Measurements from ENCODE around the gene INCA1. TPM values are rescaled to one million over a fixed set of nuclear protein-coding genes. Genes with fewer than 3 reads are reported as not detected.

INCA1 gene
- total RNA-seq, 2 donors from 2014 or later, result 1.2 TPM; not detected in 1

DNA sequence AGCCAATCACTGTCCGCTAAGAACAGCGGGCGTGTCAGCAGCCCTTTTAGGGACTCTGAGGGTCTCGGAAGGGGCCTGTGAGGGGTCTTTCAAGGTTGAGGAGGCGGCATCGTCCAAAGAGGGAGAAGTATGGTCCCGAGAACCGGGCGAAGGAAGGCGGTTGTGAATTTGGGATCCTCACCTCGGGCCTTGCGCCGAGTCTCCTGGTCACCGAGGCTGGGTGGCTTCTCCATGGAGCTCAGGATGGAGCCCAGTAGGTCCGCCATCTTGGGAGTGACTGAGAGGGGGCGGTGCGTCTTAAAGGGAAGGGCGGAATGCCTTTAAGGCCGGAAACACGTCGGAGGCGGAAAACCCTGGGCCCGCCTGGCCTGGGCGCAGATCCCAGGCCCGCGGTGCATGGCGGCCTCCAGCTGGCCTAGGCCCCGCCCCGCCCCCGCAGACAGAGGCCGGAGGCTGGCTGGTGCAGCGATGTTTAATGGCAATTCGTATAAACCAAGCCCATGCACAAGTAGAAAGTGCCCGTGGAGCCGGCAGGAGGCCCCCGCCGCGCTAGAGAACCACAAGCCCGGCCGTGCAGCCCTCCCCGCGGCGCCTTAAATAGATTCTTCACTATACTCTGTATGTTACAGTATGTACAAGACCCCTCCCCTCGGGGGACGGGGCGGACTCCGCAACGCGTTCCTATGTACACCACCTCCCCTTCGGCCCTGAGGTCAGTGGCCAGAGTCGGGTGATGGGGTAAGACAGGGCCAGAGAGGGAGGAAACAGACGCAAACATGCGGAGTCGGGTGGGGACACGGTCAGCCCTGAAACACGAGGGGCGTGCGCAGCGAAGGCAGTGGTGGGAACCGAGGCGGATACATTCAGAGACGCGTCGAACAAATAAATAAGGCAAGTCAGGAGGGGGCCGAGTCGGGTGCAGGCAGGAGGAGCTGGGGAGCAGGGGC lies 29.5 kb downstream of the INCA1 start, which contains the start of gene SPAG7:
Gene SPAG7 (minus strand): TSS at position 279 of the 947 bp plus-strand sequence. CDS start 13 bp downstream, at position 266.
- peak; percentile 85 for ATAC-seq (ENCODE audit: insufficient number of reproducible peaks, low FRiP score, low read depth)
- TF ChIP-seq, protein P1, sequence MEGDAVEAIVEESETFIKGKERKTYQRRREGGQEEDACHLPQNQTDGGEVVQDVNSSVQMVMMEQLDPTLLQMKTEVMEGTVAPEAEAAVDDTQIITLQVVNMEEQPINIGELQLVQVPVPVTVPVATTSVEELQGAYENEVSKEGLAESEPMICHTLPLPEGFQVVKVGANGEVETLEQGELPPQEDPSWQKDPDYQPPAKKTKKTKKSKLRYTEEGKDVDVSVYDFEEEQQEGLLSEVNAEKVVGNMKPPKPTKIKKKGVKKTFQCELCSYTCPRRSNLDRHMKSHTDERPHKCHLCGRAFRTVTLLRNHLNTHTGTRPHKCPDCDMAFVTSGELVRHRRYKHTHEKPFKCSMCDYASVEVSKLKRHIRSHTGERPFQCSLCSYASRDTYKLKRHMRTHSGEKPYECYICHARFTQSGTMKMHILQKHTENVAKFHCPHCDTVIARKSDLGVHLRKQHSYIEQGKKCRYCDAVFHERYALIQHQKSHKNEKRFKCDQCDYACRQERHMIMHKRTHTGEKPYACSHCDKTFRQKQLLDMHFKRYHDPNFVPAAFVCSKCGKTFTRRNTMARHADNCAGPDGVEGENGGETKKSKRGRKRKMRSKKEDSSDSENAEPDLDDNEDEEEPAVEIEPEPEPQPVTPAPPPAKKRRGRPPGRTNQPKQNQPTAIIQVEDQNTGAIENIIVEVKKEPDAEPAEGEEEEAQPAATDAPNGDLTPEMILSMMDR (IDR thresholded peaks at IDR 0.05), result no peak

DNA sequence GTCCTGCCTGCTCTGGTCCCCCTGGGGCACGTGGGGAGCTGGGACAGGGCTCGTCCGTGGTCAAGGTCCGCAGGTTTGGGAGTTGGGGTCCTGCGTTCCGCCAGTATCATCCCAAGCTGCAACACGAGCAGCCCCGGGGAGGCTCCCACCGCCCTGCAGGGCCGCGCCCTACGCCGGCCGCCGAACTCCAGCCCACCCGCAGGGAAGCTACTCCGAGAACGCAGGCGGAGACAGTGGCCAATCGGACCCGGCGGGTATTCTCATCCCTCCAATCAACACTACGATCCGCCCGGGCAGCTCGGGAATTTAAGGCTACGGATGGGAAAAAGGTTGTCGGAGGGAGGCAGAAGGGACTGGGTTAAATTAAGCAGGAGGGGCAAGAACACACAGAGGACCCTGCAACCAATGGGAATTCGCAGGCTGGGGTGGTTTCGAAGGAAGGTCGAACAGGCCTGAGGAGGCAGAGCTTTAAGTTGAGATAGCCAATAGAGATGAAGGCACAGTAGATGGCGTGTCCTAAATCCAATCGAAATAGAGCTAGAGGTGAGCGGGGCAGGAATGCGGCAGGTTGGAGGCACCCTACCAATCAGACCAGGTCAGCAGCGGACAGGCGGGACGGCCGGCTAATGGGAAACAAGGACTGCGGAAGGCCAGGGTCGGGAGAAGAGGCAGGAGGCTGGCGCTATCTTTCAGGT lies 30.3 kb downstream of the INCA1 start:
- Histone ChIP-seq H3K9me3 (no peaks in the 10 kb centered on the region), H3K4me1 (ENCODE audit: control insufficient read depth in 1 of 2, low read depth in 2 of 2) (peaks cover 13 to 33% of the 10 kb centered on the region in 2 donors), H3K27me3 (replicated peaks; ENCODE audit: insufficient read depth) (no peaks in the 10 kb centered on the region), H3K27ac (peak overlapping the region; percentile 94 to 95), H3K36me3 (peaks cover 12% of the 10 kb centered on the region), H3K4me3 (peak overlapping the region; percentile 89)
- DNase-seq (ENCODE audit: low spot score) (peak; percentile 96), ATAC-seq (ENCODE audit: insufficient number of reproducible peaks, low FRiP score, low read depth) (peak; percentile 93)
- TF ChIP-seq, protein P1 (IDR thresholded peaks at IDR 0.05), result no peak

More for the DNA sequence above, 29.5 kb downstream of the INCA1 start, which contains the start of gene SPAG7:
- Histone ChIP-seq H3K4me1 (ENCODE audit: control insufficient read depth in 1 of 2, low read depth in 2 of 2) (peaks cover 13 to 33% of the 10 kb centered on the region in 2 donors), H3K27ac (peak within 1 kb of the TSS; percentile 94 to 95), H3K36me3 (peaks cover 20% of the 10 kb centered on the region), H3K27me3 (replicated peaks; ENCODE audit: insufficient read depth) (no peaks in the 10 kb centered on the region), H3K4me3 (peak within 1 kb of the TSS; percentile 89), H3K9me3 (no peaks in the 10 kb centered on the region)
- DNase-seq (ENCODE audit: low spot score), result peak; percentile 79

- peaks cover 13 to 33% of the 10 kb centered on the region in 2 donors for H3K4me1 ChIP-seq (ENCODE audit: control insufficient read depth in 1 of 2, low read depth in 2 of 2)
- peaks cover 17% of the 10 kb centered on the region for H3K36me3 ChIP-seq
- H3K9me3 ChIP-seq, result no peaks in the 10 kb centered on the region
- H3K27ac ChIP-seq, result no peak overlapping the region
- TF ChIP-seq, protein P1 (IDR thresholded peaks at IDR 0.05), result no peak
- ATAC-seq (ENCODE audit: insufficient number of reproducible peaks, low FRiP score, low read depth) (no peak), DNase-seq (ENCODE audit: low spot score) (no peak)
- H3K4me3 ChIP-seq, result peak overlapping the region; percentile 89
- H3K27me3 ChIP-seq (replicated peaks; ENCODE audit: insufficient read depth), result no peaks in the 10 kb centered on the region
These were observed 31.9 kb downstream of the INCA1 start for GRCh38 chr17:4965311-4965986.

- Histone ChIP-seq H3K9me3 (no peaks in the 10 kb centered on the region), H3K27me3 (replicated peaks; ENCODE audit: insufficient read depth) (no peaks in the 10 kb centered on the region), H3K4me1 (ENCODE audit: control insufficient read depth in 1 of 2, low read depth in 2 of 2) (no peaks in the 10 kb centered on the region), H3K27ac (no peak overlapping the region), H3K4me3 (no peak overlapping the region), H3K36me3 (peaks cover 23% of the 10 kb centered on the region)
- TF ChIP-seq, protein P1 (IDR thresholded peaks at IDR 0.05), result no peak
- DNase-seq (ENCODE audit: low spot score), result no peak
- ATAC-seq (ENCODE audit: insufficient number of reproducible peaks, low FRiP score, low read depth), result no peak
These were observed 36.9 kb downstream of the INCA1 start for GRCh38 chr17:4960279-4960922.

Data from thoracic aorta (tissue), 2 donors.